ENCODE measurements around the gene SHF.

SHF gene

GRCh38 chr15:45134682-45135604, 52.8 kb downstream of the SHF start:
- no peak overlapping the region for H3K4me3 ChIP-seq (ENCODE audit: low read depth, low read length)
- TF ChIP-seq, protein P1, sequence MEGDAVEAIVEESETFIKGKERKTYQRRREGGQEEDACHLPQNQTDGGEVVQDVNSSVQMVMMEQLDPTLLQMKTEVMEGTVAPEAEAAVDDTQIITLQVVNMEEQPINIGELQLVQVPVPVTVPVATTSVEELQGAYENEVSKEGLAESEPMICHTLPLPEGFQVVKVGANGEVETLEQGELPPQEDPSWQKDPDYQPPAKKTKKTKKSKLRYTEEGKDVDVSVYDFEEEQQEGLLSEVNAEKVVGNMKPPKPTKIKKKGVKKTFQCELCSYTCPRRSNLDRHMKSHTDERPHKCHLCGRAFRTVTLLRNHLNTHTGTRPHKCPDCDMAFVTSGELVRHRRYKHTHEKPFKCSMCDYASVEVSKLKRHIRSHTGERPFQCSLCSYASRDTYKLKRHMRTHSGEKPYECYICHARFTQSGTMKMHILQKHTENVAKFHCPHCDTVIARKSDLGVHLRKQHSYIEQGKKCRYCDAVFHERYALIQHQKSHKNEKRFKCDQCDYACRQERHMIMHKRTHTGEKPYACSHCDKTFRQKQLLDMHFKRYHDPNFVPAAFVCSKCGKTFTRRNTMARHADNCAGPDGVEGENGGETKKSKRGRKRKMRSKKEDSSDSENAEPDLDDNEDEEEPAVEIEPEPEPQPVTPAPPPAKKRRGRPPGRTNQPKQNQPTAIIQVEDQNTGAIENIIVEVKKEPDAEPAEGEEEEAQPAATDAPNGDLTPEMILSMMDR (IDR thresholded peaks at IDR 0.05; ENCODE audit: low read depth, low read length, missing control alignments), result no peak
- DNase-seq (ENCODE audit: low read depth), result no peak
- in situ Hi-C loops (cut with HindIII; ENCODE audit: low sequenced_read_pairs), result no loop called here

- H3K4me3 ChIP-seq (ENCODE audit: low read depth, low read length), result no peak overlapping the region
- in situ Hi-C loops (cut with HindIII; ENCODE audit: low sequenced_read_pairs), result no loop called here
- no peak for DNase-seq (ENCODE audit: low read depth)
- TF ChIP-seq, protein P1 (IDR thresholded peaks at IDR 0.05; ENCODE audit: low read depth, low read length, missing control alignments), result no peak
Measured at GRCh38 chr15:45134046-45134445, 53.7 kb downstream of the SHF start.

GRCh38 chr15:45133561-45133920, 54.2 kb downstream of the SHF start:
- no peak overlapping the region for H3K4me3 ChIP-seq (ENCODE audit: low read depth, low read length)
- DNase-seq (ENCODE audit: low read depth), result no peak
- TF ChIP-seq, protein P1 (IDR thresholded peaks at IDR 0.05; ENCODE audit: low read depth, low read length, missing control alignments), result no peak
- in situ Hi-C loops (cut with HindIII; ENCODE audit: low sequenced_read_pairs), result no loop called here

DNA sequence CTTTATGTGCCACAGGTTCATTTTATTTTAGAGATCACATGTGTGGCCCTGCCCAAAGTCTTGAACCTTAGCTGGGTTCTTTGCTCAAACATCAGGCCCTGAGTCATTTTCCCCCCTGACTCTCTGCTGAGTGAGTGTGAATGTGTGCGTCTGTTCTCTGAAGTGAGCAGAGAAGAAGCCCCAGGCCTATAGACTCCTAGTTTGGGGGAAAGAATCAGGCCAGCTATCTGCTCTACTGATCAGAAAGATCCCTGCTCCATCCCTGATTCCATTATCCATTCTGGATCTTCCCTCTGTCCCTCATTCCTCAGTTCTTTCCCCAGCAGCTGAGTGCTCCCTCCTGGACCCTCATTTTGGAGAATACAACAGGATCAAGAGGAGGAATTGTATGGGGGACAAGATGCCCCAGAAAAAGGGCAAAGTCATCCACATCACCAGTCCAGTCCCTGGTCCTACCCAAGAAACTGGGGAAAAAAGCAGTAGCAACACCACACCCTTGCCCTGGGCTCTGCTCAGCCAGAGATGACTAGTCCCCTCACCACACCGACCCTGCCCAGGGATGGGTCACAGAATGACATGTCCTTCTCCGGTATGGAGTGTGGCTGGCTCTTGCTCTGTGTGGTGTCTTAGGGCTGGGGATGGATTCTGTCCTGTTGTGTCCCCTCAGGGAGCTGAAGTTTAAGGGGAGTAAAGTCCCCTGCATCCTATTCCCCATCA, 54.8 kb downstream of the SHF start:
- no peak overlapping the region for H3K4me3 ChIP-seq (ENCODE audit: low read depth, low read length)
- DNase-seq (ENCODE audit: low read depth), result no peak
- TF ChIP-seq, protein P1 (IDR thresholded peaks at IDR 0.05; ENCODE audit: low read depth, low read length, missing control alignments), result no peak
- in situ Hi-C loops (cut with HindIII; ENCODE audit: low sequenced_read_pairs), result no loop called here

DNA sequence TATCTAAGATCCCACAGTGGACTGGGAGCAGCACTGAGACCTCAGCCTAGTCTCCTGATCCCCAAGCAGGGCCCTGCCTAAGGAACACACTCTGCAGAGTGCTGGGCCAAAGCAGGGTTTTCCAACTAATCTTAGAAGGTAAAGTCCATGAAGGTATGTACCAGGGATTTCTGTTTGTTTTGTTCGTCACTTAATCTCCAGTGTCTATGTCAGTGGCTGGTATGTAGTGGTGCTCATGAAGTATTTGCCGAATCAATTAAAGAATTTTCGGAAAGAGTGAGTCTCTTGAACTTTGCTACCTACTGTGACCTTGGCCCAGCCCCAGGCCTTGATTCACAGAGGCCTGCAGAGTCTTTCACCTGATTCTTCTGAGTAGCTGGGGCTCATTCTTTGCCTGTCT, 56.3 kb downstream of the SHF start:
- in situ Hi-C loops (cut with HindIII; ENCODE audit: low sequenced_read_pairs), result no loop called here
- DNase-seq (ENCODE audit: low read depth), result no peak

DNA sequence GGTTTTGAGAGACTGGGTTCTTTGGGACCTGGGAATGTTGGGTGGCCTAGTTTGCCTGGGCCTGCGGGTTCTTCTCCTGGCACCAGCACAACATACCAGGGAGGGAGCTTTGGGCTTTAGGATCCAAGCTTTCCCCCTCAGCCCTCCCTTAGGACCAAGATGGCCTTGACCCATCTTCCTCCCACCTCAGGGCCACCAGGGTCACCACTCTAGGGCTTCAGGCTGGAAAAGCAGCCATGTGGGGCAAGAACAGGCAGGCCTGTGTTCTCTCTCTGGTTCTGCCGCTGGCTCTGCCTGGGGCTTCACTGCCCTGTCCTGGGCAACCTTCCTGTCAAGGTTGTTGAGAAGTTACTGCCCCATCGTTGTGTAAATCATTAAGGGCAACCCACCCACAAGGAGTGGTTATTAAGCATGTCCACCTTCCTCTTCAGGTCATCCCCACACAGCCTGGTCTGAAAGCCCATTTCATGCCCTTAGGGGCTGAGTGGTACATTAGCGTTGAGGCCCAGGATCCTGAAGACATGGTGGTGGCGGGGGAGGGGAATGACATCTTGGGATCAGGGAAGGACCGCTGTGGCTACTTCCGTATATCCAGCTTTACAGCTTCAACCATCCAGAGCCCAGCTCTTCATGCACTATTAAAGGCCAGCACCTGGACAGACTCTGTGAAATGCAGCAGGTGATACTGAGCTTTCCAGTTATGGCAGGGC, 57.3 kb downstream of the SHF start:
- H3K4me3 ChIP-seq (ENCODE audit: low read depth, low read length), result no peak overlapping the region
- TF ChIP-seq, protein P1 (IDR thresholded peaks at IDR 0.05; ENCODE audit: low read depth, low read length, missing control alignments), result no peak
- no peak for DNase-seq (ENCODE audit: low read depth)
- in situ Hi-C loops (cut with HindIII; ENCODE audit: low sequenced_read_pairs), result no loop called here

More for the DNA sequence above, 56.3 kb downstream of the SHF start:
- no peak overlapping the region for H3K4me3 ChIP-seq (ENCODE audit: low read depth, low read length)
- TF ChIP-seq, protein P1 (IDR thresholded peaks at IDR 0.05; ENCODE audit: low read depth, low read length, missing control alignments), result no peak
